Fibroblast of lung (primary cell): Measurements from ENCODE around the gene FGD4. TPM values are rescaled to one million over a fixed set of nuclear protein-coding genes. Genes with fewer than 3 reads are reported as not detected.

Experiments
- DNase-seq, 2 donors: peaks; one replicate each; pipeline versions ENCODE4 v3.0.0 to v3.0.0-alpha.2; 2010; ENCODE audit warnings: low read depth in 2 of 2
- H2AFZ ChIP-seq: 2 replicates; pipeline ENCODE4 v1.5.1; 2012; ENCODE audit warnings: low read length, control low read depth, inconsistent platforms
- H3K27ac ChIP-seq: 2 replicates; pipeline ENCODE4 v1.5.1; 2011; ENCODE audit warnings: low read length, control low read depth; ENCODE audit not compliant: insufficient read depth
- H3K27me3 ChIP-seq: 2 replicates; pipeline ENCODE4 v1.5.1; 2011; ENCODE audit warnings: mild to moderate bottlenecking, low read length; ENCODE audit not compliant: control insufficient read depth, insufficient read depth
- H3K36me3 ChIP-seq: 2 replicates; pipeline ENCODE4 v1.5.1; 2011; ENCODE audit warnings: low read length; ENCODE audit not compliant: control insufficient read depth, insufficient read depth
- H3K4me1 ChIP-seq: 2 replicates; pipeline ENCODE4 v1.5.1; 2011; ENCODE audit warnings: low read length; ENCODE audit not compliant: control insufficient read depth, insufficient read depth; ENCODE audit errors: extremely low read depth
- H3K4me2 ChIP-seq: 2 replicates; pipeline ENCODE4 v1.5.1; 2011; ENCODE audit warnings: low read length, control low read depth; ENCODE audit not compliant: insufficient read depth; ENCODE audit errors: extremely low read depth
- H3K4me3 ChIP-seq, 4 experiments: fragments of 200-600 bp in 1 of 4; sonication (generic) in 1 of 4; replicated peaks in 1 of 4; 2 replicates each; pipeline ENCODE4 v1.5.1; 2011 to 2016; ENCODE audit warnings: low read length in 4 of 4, low read depth in 3 of 4, mild to moderate bottlenecking in 3 of 4, control low read depth in 2 of 4, inconsistent platforms in 1 of 4, mixed read lengths in 1 of 4; ENCODE audit not compliant: insufficient read depth in 1 of 4; ENCODE audit errors: control extremely low read depth in 1 of 4
- H3K79me2 ChIP-seq: 2 replicates; pipeline ENCODE4 v1.5.1; 2012; ENCODE audit warnings: mild to moderate bottlenecking, low read length, inconsistent platforms; ENCODE audit not compliant: control insufficient read depth, insufficient read depth
- H3K9ac ChIP-seq: 2 replicates; pipeline ENCODE4 v1.5.1; 2011; ENCODE audit warnings: mild to moderate bottlenecking, low read length, control low read depth; ENCODE audit not compliant: insufficient read depth
- H3K9me3 ChIP-seq: 2 replicates; pipeline ENCODE4 v1.5.1; 2012; ENCODE audit warnings: low read depth, low read length; ENCODE audit not compliant: control insufficient read depth, insufficient read depth
- H4K20me1 ChIP-seq: 2 replicates; pipeline ENCODE4 v1.5.1; 2011; ENCODE audit warnings: low read length; ENCODE audit not compliant: control insufficient read depth, insufficient read depth; ENCODE audit errors: extremely low read depth
- EZH2 ChIP-seq: IDR thresholded peaks from 2 replicates; pipeline ENCODE4 v1.5.1; 2012; ENCODE audit warnings: low read length, control low read depth, mild to moderate bottlenecking; ENCODE audit errors: missing control alignments
- polyA plus RNA-seq, 2 donors: library from polyadenylated mRNA; depleted of rRNA in 1 of 2; stranded (reverse) in 1 of 2; unstranded in 1 of 2; fragments of >200 nt; gene quantifications; 2 replicates each; pipeline ENCODE4 v1.2.1, GENCODE V29; 2011 to 2012; ENCODE audit warnings: missing spikeins in 1 of 2
- total RNA-seq: library from RNA; depleted of rRNA; stranded (reverse); fragments of >200 nt; gene quantifications from 2 replicates; pipeline ENCODE4 v1.2.1, GENCODE V29; 2014
- TF ChIP-seq, protein P1 (sequence below), 2 donors: IDR thresholded peaks in 1 of 2; conservative IDR thresholded peaks in 1 of 2; 1 replicate in 1 of 2; 2 replicates in 1 of 2; pipeline ENCODE4 v1.5.1; 2011 to 2012; ENCODE audit warnings: low read length in 2 of 2, control low read depth in 1 of 2, inconsistent platforms in 1 of 2, low read depth in 1 of 2, mild to moderate bottlenecking in 1 of 2

The FGD4 gene
- total and polyA plus RNA-seq, 2 donors (not counting 1 experiment from before 2014, with no cell fraction given): 7.6 to 12.2 TPM

GRCh38 chr12:32496946-32497345 lies 97.6 kb downstream of the FGD4 start:
- no peaks in the 10 kb centered on the region for H4K20me1 ChIP-seq
- H3K9me3 ChIP-seq: no peaks in the 10 kb centered on the region
- TF ChIP-seq, protein P1, sequence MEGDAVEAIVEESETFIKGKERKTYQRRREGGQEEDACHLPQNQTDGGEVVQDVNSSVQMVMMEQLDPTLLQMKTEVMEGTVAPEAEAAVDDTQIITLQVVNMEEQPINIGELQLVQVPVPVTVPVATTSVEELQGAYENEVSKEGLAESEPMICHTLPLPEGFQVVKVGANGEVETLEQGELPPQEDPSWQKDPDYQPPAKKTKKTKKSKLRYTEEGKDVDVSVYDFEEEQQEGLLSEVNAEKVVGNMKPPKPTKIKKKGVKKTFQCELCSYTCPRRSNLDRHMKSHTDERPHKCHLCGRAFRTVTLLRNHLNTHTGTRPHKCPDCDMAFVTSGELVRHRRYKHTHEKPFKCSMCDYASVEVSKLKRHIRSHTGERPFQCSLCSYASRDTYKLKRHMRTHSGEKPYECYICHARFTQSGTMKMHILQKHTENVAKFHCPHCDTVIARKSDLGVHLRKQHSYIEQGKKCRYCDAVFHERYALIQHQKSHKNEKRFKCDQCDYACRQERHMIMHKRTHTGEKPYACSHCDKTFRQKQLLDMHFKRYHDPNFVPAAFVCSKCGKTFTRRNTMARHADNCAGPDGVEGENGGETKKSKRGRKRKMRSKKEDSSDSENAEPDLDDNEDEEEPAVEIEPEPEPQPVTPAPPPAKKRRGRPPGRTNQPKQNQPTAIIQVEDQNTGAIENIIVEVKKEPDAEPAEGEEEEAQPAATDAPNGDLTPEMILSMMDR (conservative IDR thresholded peaks at IDR 0.05 in 1 of 2, IDR thresholded peaks at IDR 0.05 in 1 of 2; ENCODE audit: low read depth in 1 of 2, low read length in 2 of 2): no peak
- TF ChIP-seq EZH2: no peak
- H2AFZ ChIP-seq: no peak overlapping the region
- no peaks in the 10 kb centered on the region for H3K27me3 ChIP-seq
- no peak overlapping the region for H3K27ac ChIP-seq
- H3K79me2 ChIP-seq: no peaks in the 10 kb centered on the region
- H3K4me3 ChIP-seq: no peak overlapping the region
- no peaks in the 10 kb centered on the region for H3K4me1 ChIP-seq
- no peak for DNase-seq
- no peak overlapping the region for H3K9ac ChIP-seq
- H3K4me2 ChIP-seq: no peak overlapping the region
- H3K36me3 ChIP-seq: no peaks in the 10 kb centered on the region

GRCh38 chr12:32497864-32498263 lies 98.5 kb downstream of the FGD4 start:
- no peak for DNase-seq
- Histone ChIP-seq H3K27ac (no peak overlapping the region), H3K36me3 (no peaks in the 10 kb centered on the region), H3K4me1 (no peaks in the 10 kb centered on the region), H3K9me3 (no peaks in the 10 kb centered on the region), H3K4me3 (no peak overlapping the region), H2AFZ (no peak overlapping the region), H3K4me2 (no peak overlapping the region), H3K9ac (no peak overlapping the region), H3K27me3 (no peaks in the 10 kb centered on the region), H3K79me2 (no peaks in the 10 kb centered on the region), H4K20me1 (no peaks in the 10 kb centered on the region)
- TF ChIP-seq, protein P1 (conservative IDR thresholded peaks at IDR 0.05 in 1 of 2, IDR thresholded peaks at IDR 0.05 in 1 of 2; ENCODE audit: low read depth in 1 of 2, low read length in 2 of 2): no peak
- TF ChIP-seq EZH2: no peak

GRCh38 chr12:32499048-32499447 lies 99.7 kb downstream of the FGD4 start:
- no peaks in the 10 kb centered on the region for H3K4me1 ChIP-seq
- no peaks in the 10 kb centered on the region for H4K20me1 ChIP-seq
- no peak overlapping the region for H3K27ac ChIP-seq
- H3K36me3 ChIP-seq: no peaks in the 10 kb centered on the region
- no peak overlapping the region for H2AFZ ChIP-seq
- H3K4me3 ChIP-seq: no peak overlapping the region
- TF ChIP-seq, protein P1 (conservative IDR thresholded peaks at IDR 0.05 in 1 of 2, IDR thresholded peaks at IDR 0.05 in 1 of 2; ENCODE audit: low read depth in 1 of 2, low read length in 2 of 2): no peak
- no peak for TF ChIP-seq EZH2
- H3K4me2 ChIP-seq: no peak overlapping the region
- H3K9me3 ChIP-seq: no peaks in the 10 kb centered on the region
- H3K79me2 ChIP-seq: no peaks in the 10 kb centered on the region
- no peak overlapping the region for H3K9ac ChIP-seq
- H3K27me3 ChIP-seq: no peaks in the 10 kb centered on the region
- DNase-seq: peak in 1 of 2 donors; percentile 10
